Fibroblast of gingiva (primary cell): ENCODE data around the gene MAN1B1.
"Not testable (repeated sequence)": the region's sequence is repeated elsewhere in the genome, so short reads cannot be mapped to it uniquely, and the experiment has no call there.

Experiments used
- DNase-seq: peaks from one replicate; pipeline ENCODE4 v3.0.0-alpha.2; 2011; ENCODE audit warnings: low read depth

The MAN1B1 gene

DNA sequence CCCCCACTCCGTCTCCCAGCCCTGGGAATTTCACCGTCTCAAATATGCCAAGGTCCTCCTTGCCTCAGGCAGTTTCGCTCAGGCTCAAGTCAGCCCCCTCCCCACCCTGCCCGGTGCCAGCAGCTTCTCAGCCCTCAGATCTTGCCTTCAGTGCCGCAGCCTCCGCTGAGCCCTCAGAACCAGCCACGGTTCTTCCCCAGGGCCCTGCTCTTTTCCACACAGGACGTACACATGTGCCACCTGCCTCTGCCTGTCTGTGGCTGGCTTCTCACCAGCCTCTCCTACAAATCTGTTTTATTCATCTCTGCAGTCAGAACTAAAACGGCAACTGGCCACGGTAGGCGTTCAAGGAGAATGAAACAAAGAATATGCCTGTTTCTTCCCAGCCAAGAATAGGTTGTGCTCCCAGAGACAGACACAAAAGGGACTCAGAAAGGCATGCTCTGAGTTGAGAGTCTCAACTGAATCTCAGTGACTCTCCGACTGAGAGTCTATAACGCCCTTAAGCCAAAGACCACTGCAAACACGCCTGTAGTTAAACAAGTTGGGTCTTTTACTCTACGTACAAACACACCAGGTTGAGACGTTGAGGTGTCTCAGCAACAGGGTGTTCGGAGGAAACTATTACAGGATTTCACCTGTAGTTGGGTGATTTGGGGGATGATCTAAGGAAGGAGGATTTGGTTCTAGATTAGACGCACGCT is 41.5 kb downstream of the MAN1B1 start:
- no peak for DNase-seq

DNA sequence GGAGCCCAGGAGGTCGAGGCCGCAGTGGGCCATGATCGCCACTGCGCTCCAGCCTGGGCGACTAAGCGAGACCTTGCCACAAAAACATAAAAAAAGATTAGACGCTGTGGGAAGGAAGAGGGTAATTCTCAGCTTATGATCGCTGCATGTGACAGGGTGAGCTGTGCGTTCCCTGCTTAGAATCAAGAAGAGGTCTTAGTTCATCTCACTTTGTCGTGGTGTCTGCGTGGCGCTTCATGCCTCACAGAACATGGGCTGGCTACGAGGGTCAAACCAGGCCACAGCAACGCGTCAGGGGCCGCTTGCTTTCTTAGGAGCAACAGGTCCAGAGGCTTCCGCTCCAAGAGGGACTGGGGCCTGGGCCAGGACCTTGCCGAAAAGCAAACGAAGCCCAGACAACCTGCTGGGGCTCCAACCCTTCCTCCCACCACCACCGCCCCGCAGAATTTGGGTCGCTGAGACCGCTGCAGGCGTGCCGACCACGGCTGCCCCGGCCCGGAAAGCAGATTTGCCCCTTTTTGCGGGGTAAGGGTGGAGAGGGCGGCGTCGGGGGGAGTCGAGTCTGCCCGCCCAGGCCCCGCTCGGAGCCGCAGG is 42.2 kb downstream of the MAN1B1 start:
- no peak for DNase-seq

DNA sequence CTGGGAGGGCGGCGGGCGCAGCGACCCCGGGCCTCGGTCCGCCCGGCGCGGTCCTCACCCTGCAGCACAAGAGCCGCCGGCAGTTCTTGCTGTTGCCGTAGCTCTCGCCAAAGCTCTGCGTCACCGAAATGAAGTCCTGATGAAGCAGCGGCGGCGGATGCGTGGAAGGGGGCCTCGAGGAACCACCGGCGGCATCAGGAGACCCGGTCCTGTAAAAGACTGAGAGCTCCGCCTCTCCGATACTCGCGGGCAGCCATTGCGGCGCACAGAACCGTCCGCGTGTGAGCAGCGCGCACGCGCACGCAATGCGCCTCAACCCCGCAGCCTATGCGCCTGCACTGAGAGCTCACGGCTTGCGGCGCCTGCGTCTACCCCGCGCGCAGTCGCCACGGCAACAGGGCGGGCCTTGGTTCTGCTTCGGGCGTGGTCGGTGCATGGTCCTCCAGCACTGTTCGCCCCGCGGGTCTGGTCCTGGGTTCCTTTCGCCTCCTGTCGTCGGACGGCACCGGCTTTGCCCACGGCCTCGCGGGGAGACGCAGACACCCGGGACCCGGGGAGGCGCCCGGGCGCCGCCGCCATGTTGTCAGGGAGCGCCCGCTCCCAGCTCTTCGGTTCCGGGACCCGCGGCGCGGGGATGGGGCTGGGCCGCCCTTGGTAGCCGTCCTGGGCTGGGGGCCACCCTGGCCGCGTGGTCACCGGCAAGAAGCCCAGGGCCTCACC is 42.8 kb downstream of the MAN1B1 start:
- peak; percentile 92 for DNase-seq

DNA sequence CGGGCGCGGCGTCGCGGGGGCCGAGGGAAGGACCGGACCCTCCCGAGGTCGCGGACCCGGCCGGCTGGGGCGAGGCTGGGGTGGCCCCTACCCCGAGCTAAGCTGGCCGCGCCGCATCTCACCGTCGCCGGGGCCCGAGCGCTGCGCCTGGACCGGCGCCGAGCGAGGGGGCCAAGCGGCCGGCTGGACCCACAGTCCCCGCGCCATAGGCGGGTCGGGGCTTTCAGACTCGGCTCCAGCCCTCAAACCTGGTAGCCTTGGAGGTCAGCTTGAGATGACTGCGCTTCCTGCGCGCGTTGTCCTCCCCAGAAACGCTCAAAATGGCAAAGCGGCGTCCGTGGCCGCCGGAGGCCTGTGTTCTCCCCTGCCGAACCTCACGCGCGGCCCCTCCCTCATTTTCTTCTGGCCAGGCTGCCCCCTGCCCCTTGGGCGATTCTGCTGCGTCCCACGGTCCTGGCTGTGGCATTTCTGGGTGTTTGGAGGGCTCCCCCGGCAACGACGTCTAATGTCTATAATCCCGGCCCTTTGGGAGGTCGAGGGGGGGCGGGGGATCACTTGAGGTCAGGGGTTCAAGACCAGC is 43.5 kb downstream of the MAN1B1 start:
- DNase-seq: no peak

DNA sequence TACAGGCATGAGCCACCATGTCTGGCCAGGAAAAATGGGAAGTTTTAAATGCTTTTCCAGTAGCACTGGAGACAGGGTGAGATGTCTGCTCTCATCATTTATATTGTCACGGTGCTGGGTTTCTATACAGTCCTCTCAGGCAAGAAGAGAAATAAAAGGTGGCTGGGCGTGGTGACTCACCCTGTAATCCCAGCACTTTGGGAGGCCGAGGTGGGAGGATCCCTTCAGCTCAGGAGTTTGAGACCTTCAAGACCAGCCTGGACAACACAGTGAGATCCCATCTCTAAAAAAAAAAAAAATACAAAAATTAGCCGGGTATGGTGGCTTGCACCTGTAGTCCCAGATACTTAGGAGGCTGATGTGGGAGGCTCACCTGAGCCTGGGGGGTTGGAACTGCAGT is 47.4 kb downstream of the MAN1B1 start:
- DNase-seq: no peak

DNA sequence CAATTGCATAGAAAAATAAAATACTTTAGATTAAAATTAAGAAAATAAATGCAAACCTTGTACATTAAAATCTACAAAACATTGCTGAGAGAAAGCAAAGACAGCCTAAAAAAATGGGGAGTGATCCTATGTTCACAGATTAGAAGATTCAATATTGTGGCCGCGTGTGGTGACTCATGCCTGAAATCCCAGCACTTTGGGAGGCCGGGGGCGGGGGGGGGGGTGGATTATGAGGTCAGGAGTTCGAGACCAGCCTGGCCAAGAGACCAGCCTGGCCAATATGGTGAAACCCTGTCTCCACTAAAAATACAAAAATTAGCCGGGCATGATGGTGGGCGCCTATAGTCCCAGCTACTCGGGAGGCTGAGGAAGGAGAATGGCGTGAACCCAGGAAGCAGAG is 48.4 kb downstream of the MAN1B1 start:
- not testable (repeated sequence) for DNase-seq

DNA sequence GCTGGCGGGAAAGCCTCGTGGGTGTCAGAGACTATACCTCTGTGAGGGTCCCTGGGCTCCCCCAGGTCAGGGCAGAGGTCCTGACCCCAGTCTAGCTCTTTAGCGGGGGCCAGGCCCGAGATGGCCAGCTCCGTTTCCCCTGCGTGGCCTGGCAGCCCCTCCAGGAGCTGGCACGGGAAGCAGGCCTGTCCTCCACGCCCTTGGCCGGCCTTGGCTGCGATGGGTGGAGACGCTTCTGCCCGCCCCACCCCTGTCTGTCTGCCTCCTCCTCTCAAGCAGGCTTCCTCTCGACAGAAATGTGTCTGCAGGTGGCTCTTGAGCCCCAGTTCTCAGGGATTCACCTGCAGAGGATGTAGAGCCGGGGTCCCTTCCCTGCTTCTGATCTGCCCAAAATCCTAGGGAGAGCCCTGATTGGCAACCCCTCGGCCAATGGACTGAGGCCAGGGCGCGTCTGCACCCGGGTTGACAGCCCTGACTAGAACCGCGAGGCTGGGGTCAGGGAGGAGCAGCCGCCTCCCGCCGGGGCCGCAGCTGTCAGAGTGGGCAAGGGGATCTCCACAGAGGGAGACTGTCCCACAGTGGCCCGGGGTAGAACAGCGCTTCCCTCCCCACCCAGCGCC is 49.6 kb downstream of the MAN1B1 start:
- DNase-seq: no peak

DNA sequence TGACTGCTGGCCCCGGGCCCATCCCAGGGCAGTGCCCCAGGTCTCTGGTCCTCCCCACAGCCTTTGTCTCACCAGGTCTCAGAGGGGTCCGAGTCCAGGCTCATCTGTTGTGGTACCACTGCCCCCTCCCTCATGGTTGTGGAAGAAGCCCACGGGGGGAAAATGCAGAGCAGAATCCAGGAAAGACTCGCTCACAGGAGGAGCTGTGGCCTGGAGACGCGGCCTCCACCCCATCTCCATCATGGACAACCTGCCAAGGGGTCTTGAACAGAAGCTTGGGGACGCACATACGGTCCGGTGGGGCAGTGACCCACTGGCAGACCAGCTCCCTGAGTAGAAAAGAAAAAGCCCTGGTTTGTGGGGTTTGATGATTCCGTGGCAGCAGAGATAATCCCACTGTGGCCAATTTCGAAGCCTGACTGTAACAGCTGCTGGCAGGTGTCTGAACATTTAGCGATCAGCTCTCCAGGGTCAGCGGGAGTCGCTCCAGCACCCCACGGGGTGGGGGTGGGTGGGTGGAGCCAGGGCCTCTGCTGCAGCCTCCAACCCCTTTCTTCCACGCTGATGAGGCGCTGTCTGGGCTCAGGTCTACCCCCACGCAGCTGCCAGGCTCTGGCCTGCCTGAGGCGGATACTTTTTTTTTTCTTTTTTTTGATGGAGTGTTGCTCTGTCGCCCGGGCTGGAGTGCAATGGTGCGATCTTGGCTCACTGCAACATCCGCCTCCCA is 50.3 kb downstream of the MAN1B1 start:
- no peak for DNase-seq

DNA sequence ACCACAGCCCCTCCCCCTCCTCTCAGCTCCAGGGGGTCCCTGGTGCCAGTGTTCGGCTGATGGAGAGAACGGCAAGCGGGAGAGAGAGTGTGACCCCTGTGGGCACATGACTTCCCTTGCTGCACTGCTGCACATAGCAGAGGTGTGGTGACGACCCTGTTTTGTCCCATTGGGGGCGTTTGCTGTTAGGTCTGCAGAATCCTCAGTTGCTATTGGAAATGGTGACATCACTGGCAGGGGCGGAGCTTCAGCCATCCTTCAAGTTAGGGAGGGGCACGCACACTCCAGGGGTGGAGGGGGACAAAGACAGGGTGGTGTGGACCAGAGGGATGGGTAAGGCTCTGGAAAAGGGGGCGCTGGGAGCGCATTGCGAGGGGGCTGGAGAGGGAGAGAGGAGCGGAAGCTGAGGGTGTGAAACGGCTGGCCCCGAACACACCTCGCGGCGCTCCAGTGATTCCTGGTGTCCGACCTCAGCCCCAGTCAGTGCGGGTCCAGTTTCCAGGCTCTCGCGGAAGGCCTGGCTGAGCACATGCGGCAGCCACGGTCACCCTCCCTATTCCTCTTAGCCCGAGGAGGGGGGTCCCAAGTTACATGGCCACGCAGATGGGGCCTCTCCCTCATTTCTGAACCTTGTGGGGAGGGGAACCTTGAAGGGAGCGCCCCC is 51.4 kb downstream of the MAN1B1 start:
- no peak for DNase-seq

DNA sequence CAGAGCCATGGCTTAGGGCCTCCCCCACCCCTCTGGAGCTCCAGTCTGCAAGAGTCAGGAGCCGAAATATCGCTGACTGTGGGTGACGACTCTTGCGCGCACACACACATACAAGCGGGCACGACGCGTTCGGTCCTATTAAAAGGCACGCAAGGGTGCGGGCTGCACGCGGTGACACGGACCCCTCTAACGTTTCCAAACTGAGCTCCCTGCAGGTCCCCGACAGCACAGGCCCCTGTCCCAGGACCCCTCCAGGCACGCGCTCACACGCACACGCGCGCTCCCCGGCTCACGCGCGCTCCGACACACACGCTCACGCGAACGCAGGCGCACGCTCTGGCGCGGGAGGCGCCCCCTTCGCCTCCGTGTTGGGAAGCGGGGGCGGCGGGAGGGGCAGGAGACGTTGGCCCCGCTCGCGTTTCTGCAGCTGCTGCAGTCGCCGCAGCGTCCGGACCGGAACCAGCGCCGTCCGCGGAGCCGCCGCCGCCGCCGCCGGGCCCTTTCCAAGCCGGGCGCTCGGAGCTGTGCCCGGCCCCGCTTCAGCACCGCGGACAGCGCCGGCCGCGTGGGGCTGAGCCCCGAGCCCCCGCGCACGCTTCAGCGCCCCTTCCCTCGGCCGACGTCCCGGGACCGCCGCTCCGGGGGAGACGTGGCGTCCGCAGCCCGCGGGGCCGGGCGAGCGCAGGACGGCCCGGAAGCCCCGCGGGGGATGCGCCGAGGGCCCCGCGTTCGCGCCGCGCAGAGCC is 52.1 kb downstream of the MAN1B1 start, which contains the start of gene GRIN1:
GRIN1 (plus strand) TSS at position 433 of the 746 bp plus-strand sequence. CDS start 333 bp downstream, outside the sequence.
- no peak for DNase-seq

DNA sequence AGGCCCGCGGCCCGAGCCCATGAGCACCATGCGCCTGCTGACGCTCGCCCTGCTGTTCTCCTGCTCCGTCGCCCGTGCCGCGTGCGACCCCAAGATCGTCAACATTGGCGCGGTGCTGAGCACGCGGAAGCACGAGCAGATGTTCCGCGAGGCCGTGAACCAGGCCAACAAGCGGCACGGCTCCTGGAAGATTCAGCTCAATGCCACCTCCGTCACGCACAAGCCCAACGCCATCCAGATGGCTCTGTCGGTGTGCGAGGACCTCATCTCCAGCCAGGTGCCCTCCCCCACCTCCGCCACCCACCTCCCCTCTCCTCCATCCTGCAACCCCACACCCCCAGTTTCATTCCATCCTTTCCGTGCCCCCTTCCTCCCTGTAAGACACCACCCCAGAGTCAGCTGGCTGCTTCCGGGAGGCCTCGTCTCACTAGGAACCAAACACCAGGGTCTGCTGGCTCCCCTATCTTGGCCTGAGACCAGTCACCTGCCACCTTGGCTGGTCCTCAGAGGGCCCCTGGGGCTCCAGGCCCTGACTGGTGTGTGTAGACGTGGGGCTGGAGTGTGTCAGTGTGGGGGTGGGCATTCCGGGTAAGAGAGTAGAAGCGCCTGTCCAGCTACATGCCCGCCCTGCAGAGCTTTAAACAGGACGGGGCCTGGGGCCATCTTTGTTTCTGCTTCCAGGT is 52.8 kb downstream of the MAN1B1 start:
- DNase-seq: no peak

DNA sequence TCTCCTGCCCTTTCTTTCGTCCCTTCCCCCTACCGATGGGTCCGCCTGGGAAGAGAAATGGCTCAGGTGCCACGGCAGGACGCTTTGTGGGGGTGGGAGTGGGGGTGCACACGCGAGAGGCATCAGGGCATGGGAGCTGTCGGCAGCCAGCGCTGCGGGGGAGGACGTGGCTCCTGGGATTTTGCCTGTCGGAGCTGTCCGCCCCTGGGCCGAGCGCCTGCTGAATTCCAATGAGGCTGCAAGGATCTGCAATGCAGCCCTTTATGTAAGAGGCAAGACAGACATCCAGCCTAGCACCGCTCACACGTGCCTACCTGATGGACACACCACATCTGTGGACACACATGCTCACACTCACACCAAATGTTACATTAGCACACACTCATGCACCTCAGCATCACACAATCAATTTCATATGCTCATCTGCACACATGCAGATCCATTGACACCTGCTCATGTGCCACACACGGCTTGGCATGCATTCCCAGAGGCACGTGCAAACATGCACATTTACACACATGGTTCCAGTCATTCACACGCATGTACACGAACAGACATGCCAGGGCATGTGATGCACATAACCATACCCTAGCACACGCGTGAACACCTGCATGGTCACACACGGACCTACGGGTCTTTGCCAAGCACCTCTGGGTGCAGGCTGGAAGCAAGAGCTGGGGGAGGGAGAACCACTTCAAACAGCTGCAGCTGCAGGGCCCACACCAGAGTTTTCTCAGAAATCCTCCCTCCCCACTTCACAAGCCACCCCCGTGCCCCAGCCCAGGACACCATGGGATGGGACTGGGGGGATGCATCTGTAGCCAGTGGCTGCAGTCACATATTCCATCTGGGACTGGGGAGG is 53.6 kb downstream of the MAN1B1 start:
- DNase-seq: no peak

DNA sequence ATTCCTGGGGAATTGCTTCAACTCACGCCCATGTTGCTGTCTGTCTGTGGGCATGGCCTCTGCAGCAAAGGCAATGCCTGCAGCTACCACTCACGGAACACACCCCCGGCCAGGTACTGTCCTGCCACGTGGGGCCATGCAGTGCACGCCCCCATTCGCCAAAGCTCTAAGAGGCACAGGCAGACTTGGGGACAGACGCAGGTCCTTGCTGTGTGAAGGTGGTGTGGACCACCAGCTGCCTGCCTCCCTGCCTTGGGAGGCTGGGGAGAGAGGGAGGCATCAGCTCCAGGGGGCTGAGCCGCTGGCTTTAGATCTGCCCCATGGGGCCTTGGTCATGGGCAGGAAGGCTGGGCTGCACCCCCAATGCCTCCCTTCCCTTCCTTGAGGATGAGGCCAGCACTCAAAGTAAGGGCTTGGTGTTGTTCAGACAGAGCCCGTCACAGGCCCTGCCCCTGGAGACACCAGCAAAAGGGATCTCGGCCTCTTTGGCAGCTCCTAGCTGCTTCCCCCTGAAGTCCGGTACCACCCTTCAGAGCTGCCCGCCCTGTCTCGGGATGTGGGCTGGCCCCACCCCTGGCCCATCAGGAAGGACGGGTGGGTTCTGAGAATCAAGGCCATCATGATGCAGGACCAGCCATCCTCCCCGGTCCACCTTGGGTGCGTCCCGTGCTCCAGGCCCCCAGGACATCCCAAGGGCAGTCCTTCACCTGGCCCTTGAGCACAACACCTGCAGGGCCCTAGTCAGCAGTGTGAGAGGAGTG is 54.4 kb downstream of the MAN1B1 start:
- no peak for DNase-seq

DNA sequence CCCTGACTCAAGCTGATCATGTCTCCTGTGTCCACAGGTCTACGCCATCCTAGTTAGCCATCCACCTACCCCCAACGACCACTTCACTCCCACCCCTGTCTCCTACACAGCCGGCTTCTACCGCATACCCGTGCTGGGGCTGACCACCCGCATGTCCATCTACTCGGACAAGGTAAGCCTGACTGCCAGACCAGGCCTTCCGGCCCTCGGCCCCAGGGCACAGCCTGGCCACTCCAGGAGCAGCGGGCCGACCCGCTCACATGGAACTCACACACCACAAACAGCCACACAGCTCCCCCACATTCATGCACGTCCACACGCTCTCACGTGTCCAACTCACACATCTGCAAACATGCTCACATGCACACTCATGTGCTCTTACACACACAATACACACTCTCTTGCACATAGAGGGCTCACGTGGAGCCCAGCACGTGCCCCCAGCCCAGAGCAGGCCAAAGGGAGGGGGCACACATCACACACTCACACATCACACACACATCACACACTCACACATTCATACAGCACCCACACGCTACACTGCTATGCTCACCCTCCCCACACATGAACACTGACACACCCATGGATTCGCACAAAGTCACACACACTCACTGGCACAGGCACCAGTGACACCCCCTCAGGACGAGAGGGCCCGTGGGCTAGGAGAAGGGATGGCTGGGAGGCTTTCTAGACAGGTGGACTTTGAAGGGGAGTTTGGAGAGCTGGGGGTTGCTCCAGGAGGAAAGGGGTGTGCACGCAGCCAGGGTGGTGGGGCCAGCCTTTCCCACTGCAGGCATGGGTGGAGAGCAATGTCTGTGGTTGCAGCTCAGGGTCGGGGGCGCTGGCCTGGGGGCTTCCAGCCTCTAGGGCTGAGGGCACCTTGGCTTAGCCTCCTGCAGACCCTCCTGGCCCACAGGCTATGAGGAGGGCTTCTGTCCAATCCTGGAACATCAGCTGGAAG is 55.5 kb downstream of the MAN1B1 start:
- DNase-seq: no peak

DNA sequence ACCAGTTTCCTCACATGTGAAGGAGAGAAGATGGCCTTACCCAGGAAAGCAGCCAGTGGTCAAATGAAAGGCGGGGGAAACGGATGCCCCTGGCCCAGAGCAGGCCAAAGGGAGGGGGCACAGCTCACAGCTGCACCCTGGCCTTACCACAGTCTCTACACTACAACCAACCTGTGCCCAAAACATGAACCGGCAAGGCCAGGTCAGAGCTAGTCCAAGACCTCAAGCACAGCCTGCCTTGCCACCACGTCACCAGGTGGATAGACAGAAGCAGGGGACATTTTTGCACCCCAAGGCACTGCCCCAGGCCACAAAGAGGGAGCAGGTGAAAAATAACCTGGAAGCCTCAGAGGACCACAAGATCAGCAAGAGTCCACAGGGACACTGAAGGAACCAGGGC is 56.7 kb downstream of the MAN1B1 start:
- DNase-seq: no peak

DNA sequence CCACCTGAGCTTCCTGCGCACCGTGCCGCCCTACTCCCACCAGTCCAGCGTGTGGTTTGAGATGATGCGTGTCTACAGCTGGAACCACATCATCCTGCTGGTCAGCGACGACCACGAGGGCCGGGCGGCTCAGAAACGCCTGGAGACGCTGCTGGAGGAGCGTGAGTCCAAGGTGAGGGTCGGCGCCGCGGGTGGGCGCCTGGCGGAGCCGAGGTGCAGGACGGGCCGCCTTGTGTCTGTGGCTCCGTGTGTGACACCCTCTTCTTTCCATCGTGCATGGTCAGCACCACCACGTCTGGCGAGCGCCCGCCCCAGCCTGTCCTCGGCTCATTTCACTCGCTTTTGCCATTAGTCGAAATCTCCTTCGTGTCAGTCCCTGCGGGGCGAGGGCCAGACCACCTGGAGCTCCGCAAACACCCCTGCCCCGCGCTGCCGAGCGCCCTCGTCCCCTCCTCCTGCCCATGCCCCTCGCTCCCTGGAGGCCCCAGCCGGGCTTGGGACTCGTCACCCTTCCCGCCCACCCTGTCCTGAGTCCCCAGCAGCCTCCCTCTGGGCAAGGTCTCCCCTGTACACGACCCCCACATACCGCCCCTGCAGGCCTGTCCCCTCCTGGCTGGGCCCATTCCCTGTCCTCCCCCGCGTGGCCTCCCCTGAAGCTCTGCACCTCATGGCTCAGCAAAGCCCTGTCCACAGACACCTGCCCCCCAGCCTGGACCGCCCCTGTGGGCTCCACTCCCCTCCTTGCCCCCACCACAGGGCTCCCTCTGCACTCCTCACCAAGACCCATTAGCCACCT is 59.1 kb downstream of the MAN1B1 start:
- no peak for DNase-seq
